Measurements from ENCODE around the gene ANKRD27.
"Not testable (repeated sequence)": the region's sequence is repeated elsewhere in the genome, so short reads cannot be mapped to it uniquely, and the experiment has no call there.

ANKRD27 gene

GRCh38 chr19:32687681-32688080, 12.7 kb upstream of the ANKRD27 start:
- DNase-seq: no peak

DNA sequence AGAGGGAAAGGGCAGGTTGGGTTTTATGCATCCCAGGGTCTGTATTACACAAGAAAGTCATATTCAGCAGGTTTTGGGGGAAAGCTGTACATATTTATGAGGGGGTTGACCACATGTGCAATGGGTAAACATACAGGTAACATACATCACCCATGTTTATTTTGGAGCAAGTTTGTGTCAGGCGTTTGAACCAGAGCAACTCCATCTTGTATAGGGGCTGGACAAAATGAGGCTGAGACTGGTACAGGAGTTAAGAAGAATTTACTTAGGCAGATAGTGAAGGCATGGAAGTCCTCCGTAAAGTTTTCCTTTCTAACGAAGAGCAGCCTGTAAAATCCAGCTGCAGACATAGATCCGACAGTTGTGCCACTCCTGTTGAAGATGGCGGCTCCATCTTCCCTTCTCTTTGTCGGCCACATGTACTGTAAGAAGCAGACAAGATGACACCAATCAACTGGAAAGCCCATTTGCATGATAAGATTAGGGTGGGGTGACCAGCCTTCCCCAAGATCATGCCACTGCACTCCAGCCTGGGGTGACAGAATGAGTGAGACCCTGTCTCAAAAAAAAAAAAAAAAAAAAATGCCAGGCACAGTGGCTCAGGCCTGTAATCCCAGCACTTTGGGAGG, 12.0 kb upstream of the ANKRD27 start:
- DNase-seq: no peak

GRCh38 chr19:32682317-32682716, 7.3 kb upstream of the ANKRD27 start:
- DNase-seq: no peak

- no peak for DNase-seq
These were observed 6.0 kb upstream of the ANKRD27 start for GRCh38 chr19:32680986-32681385.

DNA sequence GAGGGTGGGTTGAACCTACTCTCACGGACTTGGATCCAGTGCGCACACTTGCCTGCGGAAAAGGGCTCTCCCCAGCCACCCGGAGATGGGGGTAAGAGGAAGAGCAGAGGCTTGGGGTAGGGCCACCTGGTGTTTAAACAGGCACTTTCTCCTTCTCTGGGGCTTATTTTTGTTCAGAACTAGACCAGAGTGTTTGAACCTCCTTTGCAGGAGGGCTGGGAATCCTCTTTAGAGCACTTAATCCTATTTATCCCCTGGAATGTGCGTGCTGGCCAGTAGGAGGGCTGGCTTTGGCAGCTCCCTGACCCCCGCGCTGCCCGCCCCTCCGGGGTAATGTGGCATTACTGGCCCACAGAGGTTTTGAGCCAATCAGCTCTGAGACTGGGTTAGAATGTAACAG, 2.7 kb upstream of the ANKRD27 start:
- DNase-seq: no peak

GRCh38 chr19:32676895-32677359, 1.9 kb upstream of the ANKRD27 start:
- DNase-seq: no peak

DNA sequence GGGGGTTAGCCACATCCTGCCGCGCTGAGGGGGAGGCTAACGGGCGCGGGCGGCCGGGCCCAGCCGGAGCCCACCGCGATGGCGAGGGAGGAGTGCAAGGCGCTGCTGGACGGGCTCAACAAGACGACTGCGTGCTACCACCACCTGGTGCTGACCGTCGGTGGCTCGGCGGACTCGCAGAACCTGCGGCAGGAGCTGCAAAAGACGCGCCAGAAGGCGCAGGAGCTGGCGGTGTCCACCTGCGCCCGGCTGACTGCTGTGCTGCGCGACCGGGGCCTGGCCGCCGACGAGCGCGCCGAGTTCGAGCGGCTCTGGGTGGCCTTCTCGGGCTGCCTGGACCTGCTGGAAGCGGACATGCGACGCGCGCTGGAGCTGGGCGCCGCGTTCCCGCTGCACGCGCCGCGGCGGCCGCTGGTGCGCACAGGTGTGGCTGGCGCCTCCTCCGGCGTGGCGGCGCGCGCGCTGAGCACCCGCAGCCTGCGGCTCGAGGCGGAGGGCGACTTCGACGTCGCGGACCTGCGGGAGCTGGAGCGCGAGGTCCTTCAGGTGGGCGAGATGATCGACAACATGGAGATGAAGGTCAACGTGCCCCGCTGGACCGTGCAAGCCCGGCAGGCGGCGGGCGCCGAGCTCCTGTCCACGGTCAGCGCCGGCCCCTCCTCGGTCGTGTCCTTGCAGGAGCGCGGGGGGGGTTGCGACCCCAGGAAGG, 1.4 kb upstream of the ANKRD27 start:
- DNase-seq: peak; percentile 87

- DNase-seq: peak; percentile 91
These were observed 773 bp upstream of the ANKRD27 start, which contains the start of gene RGS9BP for GRCh38 chr19:32675720-32676185. Gene RGS9BP (plus strand): TSS chr19:32675848. CDS start chr19:32676264, 416 bp downstream.

- peak; percentile 64 for DNase-seq
These were observed 638 bp downstream of the ANKRD27 start for GRCh38 chr19:32674153-32674930.

GRCh38 chr19:32673573-32673972, 1.4 kb downstream of the ANKRD27 start:
- DNase-seq: no peak

GRCh38 chr19:32672841-32673240, 2.1 kb downstream of the ANKRD27 start:
- DNase-seq: no peak

DNA sequence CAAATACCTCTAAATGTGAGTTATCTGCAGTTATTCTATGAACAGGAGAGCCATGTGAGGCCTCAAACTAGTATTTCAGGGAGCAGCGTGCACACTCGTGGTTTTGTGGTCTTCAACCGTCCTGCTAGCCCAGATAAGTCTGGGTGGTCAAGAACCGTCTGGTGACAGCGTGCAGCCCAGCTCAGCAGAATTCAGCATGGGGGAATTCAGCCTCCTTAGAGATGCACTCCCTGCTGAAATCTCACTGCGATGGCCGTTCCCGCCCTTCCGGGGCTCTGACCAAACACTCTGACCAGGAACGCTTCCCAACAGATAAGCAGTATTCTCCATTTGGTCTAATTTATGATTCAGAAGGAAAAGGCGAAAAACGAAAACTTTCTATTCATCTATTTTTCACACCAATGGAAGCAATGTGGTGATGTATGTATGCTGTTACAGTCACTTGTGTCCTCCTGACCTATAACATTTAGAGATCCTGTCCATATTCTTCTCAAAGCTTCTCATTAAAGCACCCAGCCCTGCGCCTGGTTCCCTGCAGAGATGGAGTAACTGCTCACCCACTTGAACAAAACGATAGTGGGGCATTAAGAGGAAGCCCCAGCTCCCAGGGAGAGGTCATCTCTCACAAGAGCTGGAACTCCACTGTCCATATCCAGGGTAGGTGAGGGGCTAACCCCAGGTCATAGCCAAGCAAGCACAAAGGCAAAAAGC, 2.9 kb downstream of the ANKRD27 start:
- no peak for DNase-seq

DNA sequence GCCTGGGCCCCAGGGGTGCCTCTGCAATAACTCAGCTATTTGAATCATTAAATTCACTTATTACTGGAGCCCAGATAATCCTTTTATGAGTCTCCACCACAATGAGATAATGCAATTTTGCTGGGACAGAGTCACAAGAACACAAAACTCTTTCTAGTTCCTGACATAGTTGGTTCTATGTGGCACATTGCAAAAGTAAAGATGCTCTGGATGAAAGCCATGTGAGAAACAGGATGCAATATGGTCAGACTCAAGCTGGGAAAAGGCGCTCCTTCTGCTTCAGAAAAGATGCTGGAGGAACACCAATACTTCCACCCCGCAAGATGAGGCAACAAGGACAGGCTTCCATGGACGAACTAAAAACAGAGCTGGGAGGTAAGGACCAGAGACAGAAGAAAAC, 5.7 kb downstream of the ANKRD27 start:
- DNase-seq: no peak

DNA sequence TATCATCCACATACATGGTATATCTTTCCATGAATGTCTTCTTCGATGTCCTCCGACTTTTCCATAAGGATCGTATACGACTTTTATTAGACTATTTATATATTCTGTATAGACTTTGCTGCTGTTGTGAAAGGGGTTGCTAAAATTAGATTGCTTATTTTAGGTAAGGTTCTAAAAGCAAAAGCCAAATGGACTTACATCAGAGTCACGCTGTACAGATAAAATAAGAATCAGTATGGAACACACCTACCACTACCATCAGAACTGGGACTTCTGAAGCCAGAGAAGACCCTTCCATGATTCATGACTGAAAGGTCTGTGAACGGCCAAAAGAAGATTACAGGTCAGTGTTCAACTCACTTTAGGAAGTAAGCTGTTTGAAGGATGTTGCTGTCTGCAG, 8.9 kb downstream of the ANKRD27 start:
- DNase-seq: no peak

GRCh38 chr19:32662186-32662585, 12.8 kb downstream of the ANKRD27 start:
- DNase-seq: no peak

- no peak for DNase-seq
These were observed 13.7 kb downstream of the ANKRD27 start for GRCh38 chr19:32661318-32661717.

DNA sequence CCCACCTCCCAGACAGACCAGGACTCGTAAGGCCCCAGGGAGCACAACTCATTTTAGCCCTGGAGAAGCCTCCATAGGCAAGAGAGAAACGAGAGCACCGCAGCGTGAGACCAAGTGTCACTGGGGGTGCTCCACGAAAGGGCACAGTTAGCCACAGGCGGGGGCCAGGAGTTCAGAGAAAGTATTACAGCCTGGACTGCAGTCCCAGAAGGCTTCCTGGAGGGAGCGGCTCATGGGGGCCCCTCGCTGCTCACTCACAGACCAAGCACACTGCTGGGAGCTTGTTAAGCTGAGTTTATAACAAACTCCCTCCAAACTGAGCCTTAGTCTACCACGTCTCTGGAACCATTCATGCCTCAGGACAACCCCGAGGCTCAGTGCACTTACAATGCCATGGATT, 16.5 kb downstream of the ANKRD27 start:
- DNase-seq: no peak

DNA sequence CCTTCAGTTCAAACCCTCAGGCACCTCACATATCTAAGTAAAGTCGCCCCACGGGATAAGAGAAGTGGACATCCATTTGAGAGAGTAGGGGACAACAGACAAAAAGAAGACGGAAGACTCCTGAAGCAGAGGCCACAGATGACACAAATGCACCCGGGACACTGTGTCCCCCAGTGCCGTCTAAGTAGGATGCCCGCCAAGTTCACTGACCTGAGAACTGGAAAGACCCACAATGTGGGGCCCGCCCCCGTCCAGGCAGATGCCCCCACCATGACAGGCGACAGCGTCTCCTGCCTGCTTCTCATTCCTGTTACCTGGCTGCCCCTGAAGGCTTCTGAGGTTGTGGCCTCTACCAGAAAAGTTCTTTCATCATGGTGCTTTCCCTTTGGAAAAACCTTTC, 16.9 kb downstream of the ANKRD27 start:
- DNase-seq: no peak

GRCh38 chr19:32656379-32656778, 18.6 kb downstream of the ANKRD27 start:
- DNase-seq: not testable (repeated sequence)

DNA sequence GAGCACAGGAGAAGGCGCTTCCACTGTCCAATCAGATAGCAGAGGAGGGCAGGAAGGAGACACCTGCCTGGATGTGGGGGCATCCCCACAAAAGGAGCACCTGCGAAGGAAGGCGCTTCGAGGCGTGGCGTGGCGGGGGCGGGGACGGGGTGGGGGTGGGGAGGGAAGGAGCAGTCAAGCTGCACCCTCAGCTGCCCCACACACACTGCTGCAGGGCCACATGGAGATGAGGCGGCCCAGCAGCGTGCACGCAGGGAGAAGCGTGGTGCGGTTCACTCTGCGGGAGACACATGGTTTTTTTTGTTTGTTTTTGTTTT, 21.4 kb downstream of the ANKRD27 start:
- no peak for DNase-seq

DNA sequence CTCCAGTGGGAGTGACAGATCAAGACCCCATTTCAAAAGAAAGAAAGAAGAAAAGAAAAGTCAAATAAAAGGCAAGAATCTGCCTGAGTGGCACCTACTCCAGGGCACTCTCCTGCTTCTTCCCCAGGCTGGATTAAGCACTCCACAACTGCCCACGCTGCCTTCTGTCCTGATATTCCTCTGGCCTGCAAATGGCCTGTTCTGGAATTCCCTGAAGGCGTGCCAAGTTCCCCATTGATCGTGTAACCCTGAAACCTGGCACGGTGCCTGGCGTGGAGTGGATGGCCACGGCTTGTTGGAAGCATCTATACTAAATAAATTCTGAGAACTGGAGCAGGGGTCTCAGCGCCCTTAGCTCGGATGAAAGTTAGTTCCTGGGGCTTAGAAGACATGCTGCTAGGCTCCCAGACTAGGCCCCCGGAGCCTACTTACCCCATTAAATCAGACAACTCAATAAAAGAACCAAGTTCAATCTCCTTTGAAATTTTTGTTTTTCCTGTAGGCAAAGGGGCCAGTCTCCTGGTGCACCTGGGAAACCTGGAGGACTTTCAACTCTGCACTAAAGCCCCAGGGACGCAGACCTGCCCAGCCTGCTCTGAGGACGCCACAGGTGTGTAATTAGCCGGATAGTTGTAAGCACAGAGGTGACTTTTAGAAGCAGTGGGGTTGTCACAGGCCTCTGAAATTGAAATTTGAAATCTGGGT, 21.9 kb downstream of the ANKRD27 start:
- DNase-seq: peak; percentile 35

DNA sequence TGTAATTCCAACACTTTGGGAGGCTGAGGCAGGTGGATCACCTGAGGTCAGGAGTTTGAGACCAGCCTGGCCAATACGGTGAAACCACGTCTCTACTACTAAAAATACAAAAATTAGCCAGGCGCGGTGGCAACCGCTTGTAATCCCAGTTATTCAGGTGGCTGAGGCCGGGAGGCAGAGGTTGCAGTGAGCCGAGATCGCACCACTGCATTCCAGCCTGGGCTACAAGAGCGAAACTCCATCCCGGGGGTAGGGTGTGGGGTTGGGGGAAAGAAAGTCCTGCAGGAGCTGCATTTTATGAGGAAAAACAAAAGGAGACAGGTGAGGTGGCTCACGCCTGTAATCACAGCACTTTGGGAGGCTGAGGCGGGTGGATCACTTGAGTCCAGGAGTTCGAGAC, 22.6 kb downstream of the ANKRD27 start:
- not testable (repeated sequence) for DNase-seq
